Right cardiac atrium (tissue), 5 donors: ENCODE data around the gene DIP2C. TPM values are rescaled to one million over a fixed set of nuclear protein-coding genes. Genes with fewer than 3 reads are reported as not detected.

Experiments used
- ATAC-seq, 2 donors: fragments of 200-7000 bp; cut with Tn5 transposase; one replicate each; pipeline versions ENCODE4 v1.8.0 to v1.9.1; 2020; ENCODE audit warnings: moderate library complexity in 2 of 2, mild to moderate bottlenecking in 1 of 2
- DNase-seq, 3 donors: peaks; one replicate each; pipeline ENCODE4 v3.0.0-alpha.2; 2020
- H3K27ac ChIP-seq: one replicate; pipeline ENCODE4 v1.5.1; 2013; ENCODE audit warnings: mild to moderate bottlenecking, low read length, control low read depth, moderate library complexity
- H3K27me3 ChIP-seq: one replicate; pipeline ENCODE4 v1.6.1; 2013; ENCODE audit not compliant: control insufficient read depth, insufficient read depth
- H3K4me1 ChIP-seq: one replicate; pipeline ENCODE4 v1.6.1; 2013; ENCODE audit warnings: low read length; ENCODE audit not compliant: control insufficient read depth, insufficient read depth
- H3K4me3 ChIP-seq: one replicate; pipeline ENCODE4 v1.5.1; 2013; ENCODE audit warnings: low read length, control low read depth
- H3K9me3 ChIP-seq: one replicate; pipeline ENCODE4 v1.6.1; 2013; ENCODE audit warnings: low read length; ENCODE audit not compliant: control insufficient read depth
- WGBS: extraction: QIAGEN DNeasy Blood & Tissue Kit; methylation state at CpG from one replicate; pipeline ENCODE4 v1.1.7; 2013; 5-methylcytosine and 5-hydroxymethylcytosine counted together
- intact Hi-C, 4 donors: fragments of 100-400 bp; cut with DNase I; formaldehyde crosslinking; loops; one replicate each; pipeline versions ENCODE4 v1.11.0 to v1.14.0; 2022 to 2023
- polyA plus RNA-seq: library from polyadenylated mRNA; stranded (reverse); fragments of 200-250 nt; gene quantifications from one replicate; pipeline ENCODE4 v1.2.3, GENCODE V29; 2013
- total RNA-seq, 4 donors: library from RNA; stranded (reverse); fragmentation: NEBNext Ultra II Directional; extraction: Animal tissue kit (Norgen Biotek cat#: 25700); gene quantifications; one replicate each; pipeline ENCODE4 v1.2.1, GENCODE V29; 2021
- donor health status: healthy with polysubstance abuse.
- donor health status: DM: no; HTN: yes; CAD: no.
- donor health status: DM: no; HTN: no; CAD: no.
- donor health status: DM: no; HTN: yes; CAD: no; lungs with severe emphysema.
- donor health status: DM: yes; HTN: yes; CAD: no.

The DIP2C gene
- total and polyA plus RNA-seq, 5 donors, result 7.9 to 31.5 (median 25.5) TPM

DNA sequence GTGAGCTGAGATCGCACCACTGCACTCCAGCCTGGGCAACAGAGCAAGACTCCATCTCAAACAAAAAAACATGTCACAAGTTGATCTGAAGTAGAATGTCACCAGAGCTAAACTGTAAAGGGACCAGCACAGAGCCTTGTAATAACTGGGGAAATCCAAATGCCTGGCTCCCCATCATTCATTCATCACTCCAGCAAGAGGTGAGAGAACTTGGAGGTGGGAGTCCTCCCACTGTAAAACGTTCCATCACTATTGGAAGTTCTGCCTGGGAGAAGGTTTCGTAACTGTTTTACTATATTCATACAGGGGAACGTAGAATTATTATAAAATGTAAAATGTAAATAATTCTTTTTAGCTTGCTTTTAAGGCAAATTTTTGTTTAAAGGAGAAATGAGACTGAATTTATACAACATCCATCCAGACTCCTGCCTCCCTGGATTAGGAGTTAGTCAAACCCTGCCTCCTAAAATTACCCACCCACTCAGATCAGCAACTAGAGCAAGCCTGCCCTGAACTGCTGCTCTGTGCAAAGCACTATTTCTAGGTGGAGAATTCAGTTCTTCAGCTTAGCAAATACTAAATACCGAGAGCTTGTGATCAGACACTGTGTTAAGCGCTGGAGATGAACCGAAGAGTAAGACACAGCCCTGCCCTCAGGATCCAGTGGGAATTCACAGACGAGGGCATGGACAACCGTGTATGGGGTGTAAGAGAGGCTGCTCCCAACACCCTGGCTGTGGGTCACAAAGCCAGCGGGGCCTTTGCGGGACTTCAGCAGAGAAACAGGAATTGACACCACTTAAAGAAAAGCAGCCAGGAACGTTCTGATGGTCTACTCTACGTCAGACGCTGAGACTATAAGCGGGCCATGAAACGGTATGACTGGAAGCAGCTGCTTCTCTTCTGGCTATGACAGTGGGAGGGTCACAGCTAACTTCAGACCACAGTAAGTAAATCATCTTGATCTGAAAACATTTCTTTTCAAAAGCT is 345.9 kb downstream of the DIP2C start:
- intact Hi-C loops, result no loop called here
- H3K4me3 ChIP-seq, result no peak overlapping the region
- H3K4me1 ChIP-seq, result no peaks in the 10 kb centered on the region
- no peak overlapping the region for H3K27ac ChIP-seq
- WGBS, result 77% methylated on average over 16 of the region's 16 CpGs
- DNase-seq (no peak), ATAC-seq (no peak)
- no peaks in the 10 kb centered on the region for H3K27me3 ChIP-seq
- H3K9me3 ChIP-seq, result no peaks in the 10 kb centered on the region

DNA sequence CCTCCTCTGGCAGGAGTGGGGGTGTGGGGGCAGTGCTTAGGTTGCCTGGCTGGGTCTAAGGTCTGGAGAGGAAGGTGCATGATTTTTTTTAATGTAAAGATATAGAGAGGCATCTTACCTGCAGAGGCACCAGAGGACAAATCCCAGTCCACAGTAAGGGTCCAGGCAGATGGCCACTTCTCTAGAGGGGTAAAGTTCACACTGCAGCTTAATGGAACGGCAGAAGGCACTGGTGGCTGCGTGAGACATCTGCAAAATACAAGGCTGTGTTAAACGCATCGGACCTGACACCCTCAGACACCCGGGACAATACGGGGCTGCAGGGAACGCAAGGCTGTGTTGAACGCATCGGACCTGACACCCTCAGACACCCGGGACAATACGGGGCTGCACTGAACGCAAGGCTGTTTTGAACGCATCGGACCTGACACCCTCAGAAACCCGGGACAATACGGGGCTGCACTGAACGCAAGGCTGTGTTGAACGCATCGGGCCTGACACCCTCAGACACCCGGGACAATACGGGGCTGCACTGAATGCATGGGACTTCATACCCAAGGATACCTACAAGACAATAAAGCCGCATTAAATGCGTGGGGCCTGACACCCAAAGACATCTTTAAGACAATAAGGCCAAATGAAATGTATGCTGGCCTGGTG is 348.3 kb downstream of the DIP2C start:
- ATAC-seq (no peak), DNase-seq (no peak)
- Histone ChIP-seq H3K27me3 (no peaks in the 10 kb centered on the region), H3K27ac (no peak overlapping the region), H3K9me3 (no peaks in the 10 kb centered on the region), H3K4me3 (no peak overlapping the region), H3K4me1 (no peaks in the 10 kb centered on the region)
- WGBS, result 96% methylated on average over 23 of the region's 23 CpGs
- intact Hi-C loops, result no loop called here

DNA sequence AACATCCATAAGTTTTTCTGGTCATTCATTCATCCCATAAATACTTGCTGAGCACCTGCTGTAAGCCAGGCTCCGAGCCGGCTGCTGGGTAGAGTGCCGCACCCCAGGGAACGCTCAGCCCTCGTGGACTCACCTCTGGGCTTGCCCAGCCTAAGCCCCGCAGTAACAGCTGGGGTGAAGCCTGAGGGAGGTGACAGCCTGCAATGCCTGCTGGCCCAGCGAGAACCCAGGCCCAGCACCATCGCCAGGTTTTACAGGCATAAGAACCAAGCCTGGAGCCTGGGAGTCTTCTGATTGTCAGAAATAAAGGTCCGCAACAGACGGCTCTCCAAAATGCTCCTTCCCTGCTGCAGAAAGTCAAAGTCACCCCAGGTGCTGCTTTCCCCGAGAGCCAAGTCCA is 348.8 kb downstream of the DIP2C start:
- Histone ChIP-seq H3K4me1 (no peaks in the 10 kb centered on the region), H3K9me3 (no peaks in the 10 kb centered on the region), H3K4me3 (no peak overlapping the region), H3K27me3 (no peaks in the 10 kb centered on the region), H3K27ac (no peak overlapping the region)
- no peak for DNase-seq
- WGBS, result 91% methylated on average over 11 of the region's 11 CpGs
- no peak for ATAC-seq
- intact Hi-C loops, result no loop called here

DNA sequence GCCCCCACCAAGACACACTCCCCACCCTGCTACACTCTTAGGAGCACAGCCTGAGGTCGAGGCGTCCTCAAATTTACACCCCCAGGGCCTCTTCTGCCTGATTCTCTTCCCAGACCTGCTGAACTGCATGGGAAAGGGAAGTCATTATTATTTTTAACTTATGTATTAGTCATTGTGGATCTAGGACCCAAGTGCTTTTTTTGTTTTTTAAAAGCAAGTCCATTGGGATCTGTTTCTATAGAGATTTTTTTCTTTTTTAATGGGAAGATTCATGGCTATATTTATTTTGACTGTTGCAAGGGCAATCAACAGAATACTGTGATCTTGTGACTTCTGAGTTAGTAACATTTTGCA is 350.5 kb downstream of the DIP2C start:
- Histone ChIP-seq H3K27me3 (no peaks in the 10 kb centered on the region), H3K9me3 (no peaks in the 10 kb centered on the region), H3K4me1 (no peaks in the 10 kb centered on the region), H3K27ac (no peak overlapping the region), H3K4me3 (no peak overlapping the region)
- DNase-seq, result no peak
- ATAC-seq, result no peak
- intact Hi-C loops, result no loop called here
- WGBS, result 85% methylated on average over 2 of the region's 2 CpGs

DNA sequence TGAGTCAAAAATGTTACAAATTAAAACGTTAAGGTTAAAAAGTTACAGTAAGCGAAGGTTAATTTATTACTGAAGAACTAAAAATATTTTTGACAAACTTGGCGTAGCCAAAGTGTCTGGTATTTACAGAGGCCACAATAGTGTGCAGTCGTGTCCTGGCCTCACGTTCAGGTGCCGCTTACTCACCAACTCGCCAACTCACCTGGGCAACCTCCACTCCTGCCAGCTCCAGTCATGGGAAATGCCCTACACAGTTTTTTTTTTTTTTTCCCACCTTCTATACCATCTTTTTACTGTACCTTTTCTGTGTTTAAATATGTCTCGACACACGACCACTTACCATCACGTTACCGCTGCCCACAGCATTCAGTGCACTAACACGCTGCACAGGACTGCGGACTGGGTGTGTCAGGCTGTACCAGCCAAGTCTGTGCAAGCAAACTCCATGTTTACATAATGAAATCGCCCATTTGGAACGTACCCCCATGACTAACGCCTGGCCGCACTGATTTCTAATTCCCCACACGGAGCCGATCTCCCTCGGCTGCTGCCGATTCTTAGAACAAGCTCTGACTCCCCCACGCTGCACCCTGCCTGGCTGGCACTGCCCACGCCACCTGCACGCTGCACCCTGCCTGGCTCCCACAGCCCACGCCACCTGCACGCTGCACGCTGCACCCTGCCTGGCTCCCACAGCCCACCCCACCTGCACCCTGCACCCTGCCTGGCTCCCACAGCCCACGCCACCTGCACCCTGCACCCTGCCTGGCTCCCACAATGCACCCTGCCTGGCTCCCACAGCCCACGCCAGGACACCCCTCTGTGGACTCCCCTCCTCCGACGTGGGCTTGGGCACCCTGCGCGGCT is 351.1 kb downstream of the DIP2C start:
- DNase-seq (no peak), ATAC-seq (peak; percentile 31 to 39)
- WGBS, result 86% methylated on average over 33 of the region's 33 CpGs
- no peaks in the 10 kb centered on the region for H3K9me3 ChIP-seq
- intact Hi-C loops, result no loop called here
- no peak overlapping the region for H3K27ac ChIP-seq
- H3K4me1 ChIP-seq, result no peaks in the 10 kb centered on the region
- no peak overlapping the region for H3K4me3 ChIP-seq
- H3K27me3 ChIP-seq, result no peaks in the 10 kb centered on the region

DNA sequence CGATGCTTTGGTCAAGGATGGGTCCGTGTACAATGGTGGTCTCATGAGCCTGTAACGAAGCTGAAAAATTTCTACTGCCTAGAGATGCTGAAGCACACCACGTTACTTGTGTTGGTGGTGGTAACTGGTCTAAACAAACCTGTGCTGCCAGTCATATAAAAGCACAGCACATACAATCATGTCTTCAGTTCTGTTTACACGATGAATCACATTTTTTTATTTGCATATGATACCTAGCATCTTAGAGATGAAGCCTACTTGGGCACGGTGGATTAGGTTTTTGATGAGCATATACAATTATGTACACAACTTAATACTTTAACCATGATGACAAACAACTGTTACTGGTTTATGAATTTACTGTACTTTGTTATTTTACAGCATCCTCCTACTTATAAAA is 353.2 kb downstream of the DIP2C start:
- DNase-seq, result no peak
- 96% methylated on average over 6 of the region's 6 CpGs for WGBS
- intact Hi-C loops, result no loop called here

DNA sequence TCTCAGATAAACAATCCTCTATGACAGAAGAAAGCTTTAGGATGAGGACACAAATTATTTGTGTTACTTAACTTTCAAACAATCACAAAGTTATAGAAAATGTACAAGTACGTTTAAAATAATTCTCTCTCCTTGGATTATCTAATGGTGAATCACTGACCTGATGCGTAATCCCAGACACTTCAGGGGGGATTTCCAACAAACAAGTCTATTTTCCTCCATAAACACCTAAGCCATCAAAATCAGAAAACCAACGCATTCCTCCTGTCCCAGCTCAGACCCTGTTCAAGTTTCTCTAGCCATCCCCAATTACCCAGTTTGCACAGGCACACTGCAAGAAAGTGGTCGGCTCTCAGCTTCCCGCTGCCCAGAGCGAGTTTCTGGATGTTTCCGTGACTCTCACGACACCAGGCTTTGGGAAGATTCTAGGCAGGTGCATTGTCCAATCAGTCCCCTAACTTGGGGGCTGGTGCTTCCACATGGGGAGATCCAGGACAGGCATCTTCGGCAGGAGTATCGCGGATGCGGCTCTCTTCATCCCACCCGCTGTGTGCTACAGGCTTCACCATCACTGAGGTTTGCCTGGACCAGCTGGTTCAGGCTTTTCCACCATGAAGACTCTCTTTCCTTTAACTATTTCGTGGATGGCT is 354.2 kb downstream of the DIP2C start:
- WGBS, result 90% methylated on average over 14 of the region's 14 CpGs
- Histone ChIP-seq H3K9me3 (no peaks in the 10 kb centered on the region), H3K27ac (no peak overlapping the region), H3K4me3 (no peak overlapping the region), H3K4me1 (no peaks in the 10 kb centered on the region), H3K27me3 (no peaks in the 10 kb centered on the region)
- DNase-seq, result no peak
- ATAC-seq, result no peak
- intact Hi-C loops, result no loop called here

More for the DNA sequence above, 353.2 kb downstream of the DIP2C start:
- no peak overlapping the region for H3K4me3 ChIP-seq
- no peak overlapping the region for H3K27ac ChIP-seq
- no peaks in the 10 kb centered on the region for H3K9me3 ChIP-seq
- no peaks in the 10 kb centered on the region for H3K27me3 ChIP-seq
- H3K4me1 ChIP-seq, result no peaks in the 10 kb centered on the region
- no peak for ATAC-seq

DNA sequence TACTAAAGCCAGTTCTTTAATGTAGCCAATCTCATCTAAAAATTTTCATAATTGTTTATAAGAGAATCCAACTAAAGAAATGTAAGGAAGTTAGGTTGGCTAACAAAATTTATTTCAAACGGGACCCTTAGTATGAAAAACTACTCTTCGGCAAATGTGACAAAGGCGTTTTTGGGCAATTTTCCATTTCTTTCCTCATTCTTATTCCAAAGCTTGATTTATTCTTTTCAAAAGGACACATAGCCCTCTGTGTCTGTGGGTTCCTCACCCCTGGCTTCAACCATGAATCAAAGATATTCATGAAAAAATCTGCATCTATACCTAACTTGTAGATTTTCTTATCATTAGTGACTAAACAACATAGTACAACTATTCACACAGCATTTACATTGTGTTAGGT is 358.3 kb downstream of the DIP2C start:
- WGBS, result 85% methylated on average over 3 of the region's 3 CpGs

DNA sequence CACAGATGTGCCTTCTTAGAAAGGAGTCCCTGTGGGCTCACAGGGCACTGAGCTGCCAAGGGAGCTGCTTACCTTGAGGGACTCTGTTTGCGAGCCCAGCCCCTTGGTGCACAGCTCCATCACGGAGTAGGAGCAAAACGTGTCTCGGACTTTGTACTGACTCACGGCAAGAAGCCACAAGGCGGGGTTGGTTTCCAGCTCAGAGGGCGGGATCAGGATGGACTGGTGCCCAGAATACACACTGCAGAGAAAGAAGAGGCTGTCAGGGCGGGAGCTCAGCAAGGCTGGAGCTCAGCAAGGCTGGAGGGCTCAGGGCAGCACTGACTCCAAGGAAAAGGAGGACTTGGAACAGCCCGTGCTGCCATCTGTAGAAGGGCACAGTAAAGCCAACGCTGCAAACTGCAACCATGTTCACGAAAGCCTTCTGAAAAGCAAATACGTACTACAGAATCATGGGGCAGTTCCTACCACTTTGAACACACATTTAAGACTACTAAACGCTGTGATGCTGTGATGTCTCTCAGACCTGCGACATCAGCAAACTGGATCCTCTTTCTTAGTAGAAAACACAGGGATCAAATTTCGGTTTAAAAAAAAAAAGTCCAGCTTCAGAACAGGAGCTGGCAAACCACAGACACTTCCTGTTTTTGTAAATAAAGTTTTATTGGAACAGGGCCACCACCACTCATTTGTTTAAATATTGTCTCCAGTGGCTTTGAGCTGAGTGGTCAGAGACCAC is 359.9 kb downstream of the DIP2C start:
- 31% methylated on average over 15 of the region's 15 CpGs for WGBS
- H3K9me3 ChIP-seq, result no peaks in the 10 kb centered on the region
- H3K4me1 ChIP-seq, result no peaks in the 10 kb centered on the region
- ATAC-seq (peak; percentile 94 to 95), DNase-seq (peak; percentile 88 to 94 (median 89))
- H3K27ac ChIP-seq, result no peak overlapping the region
- no peak overlapping the region for H3K4me3 ChIP-seq
- H3K27me3 ChIP-seq, result no peaks in the 10 kb centered on the region
- intact Hi-C loops, result no loop called here

More for the DNA sequence above, 358.3 kb downstream of the DIP2C start:
- intact Hi-C loops, result no loop called here
- no peak overlapping the region for H3K4me3 ChIP-seq
- no peaks in the 10 kb centered on the region for H3K4me1 ChIP-seq
- ATAC-seq (no peak), DNase-seq (no peak)
- no peaks in the 10 kb centered on the region for H3K9me3 ChIP-seq
- no peaks in the 10 kb centered on the region for H3K27me3 ChIP-seq
- H3K27ac ChIP-seq, result no peak overlapping the region
